Left ventricle myocardium superior (tissue), 1 donor: ENCODE data around the gene PCNX1. TPM values are rescaled to one million over a fixed set of nuclear protein-coding genes. Genes with fewer than 3 reads are reported as not detected.
"Not testable (repeated sequence)": the region's sequence is repeated elsewhere in the genome, so short reads cannot be mapped to it uniquely, and the experiment has no call there.

ENCODE experiments used
- ATAC-seq: fragments of 200-7000 bp; cut with Tn5 transposase; one replicate; pipeline ENCODE4 v1.9.1; 2020; ENCODE audit warnings: mild to moderate bottlenecking, moderate library complexity
- DNase-seq: peaks from one replicate; pipeline ENCODE4 v3.0.0-alpha.2; 2020
- intact Hi-C: fragments of 100-400 bp; cut with micrococcal nuclease; formaldehyde crosslinking; loops from one replicate; pipeline ENCODE4 v1.11.0; 2022
- total RNA-seq: library from RNA; stranded (reverse); fragmentation: NEBNext Ultra II Directional; extraction: Animal tissue kit (Norgen Biotek cat#: 25700); gene quantifications from one replicate; pipeline ENCODE4 v1.2.1, GENCODE V29; 2021
- donor health status: DM: no; HTN: yes; CAD: no; lungs with severe emphysema.

The PCNX1 gene
- total RNA-seq, 1 donor from 2014 or later: 37.4 TPM

- intact Hi-C loops: no loop called here
- ATAC-seq: no peak
These were observed 1.8 kb downstream of the PCNX1 start for GRCh38 chr14:70908935-70909641.

GRCh38 chr14:70909733-70910614 is 2.7 kb downstream of the PCNX1 start:
- DNase-seq (no peak), ATAC-seq (no peak)
- intact Hi-C loops: no loop called here

More at GRCh38 chr14:70908935-70909641, 1.8 kb downstream of the PCNX1 start:
- no peak for DNase-seq

- no peak for DNase-seq
- no peak for ATAC-seq
- intact Hi-C loops: no loop called here
These were observed 8.2 kb downstream of the PCNX1 start for GRCh38 chr14:70915415-70915814.

- DNase-seq: no peak
- intact Hi-C loops: no loop called here
- no peak for ATAC-seq
These were observed 9.0 kb downstream of the PCNX1 start for GRCh38 chr14:70916300-70916699.

GRCh38 chr14:70916799-70917198 is 9.5 kb downstream of the PCNX1 start:
- DNase-seq (no peak), ATAC-seq (no peak)
- intact Hi-C loops: no loop called here

- no peak for ATAC-seq
- intact Hi-C loops: no loop called here
- no peak for DNase-seq
These were observed 10.4 kb downstream of the PCNX1 start for GRCh38 chr14:70917633-70918032.

- intact Hi-C loops: no loop called here
- ATAC-seq: peak; percentile 40
- DNase-seq: no peak
These were observed 12.5 kb downstream of the PCNX1 start for GRCh38 chr14:70919774-70920173.

GRCh38 chr14:70920608-70921007 is 13.3 kb downstream of the PCNX1 start:
- ATAC-seq (no peak), DNase-seq (no peak)

GRCh38 chr14:70921669-70922068 is 14.4 kb downstream of the PCNX1 start:
- intact Hi-C loops: no loop called here
- no peak for DNase-seq
- ATAC-seq: no peak

More at GRCh38 chr14:70920608-70921007, 13.3 kb downstream of the PCNX1 start:
- intact Hi-C loops: no loop called here

GRCh38 chr14:70924521-70924920 is 17.3 kb downstream of the PCNX1 start:
- intact Hi-C loops: no loop called here
- DNase-seq (no peak), ATAC-seq (no peak)

GRCh38 chr14:70926235-70926830 is 19.1 kb downstream of the PCNX1 start:
- no peak for ATAC-seq
- no peak for DNase-seq
- intact Hi-C loops: no loop called here

GRCh38 chr14:70931008-70931407 is 23.7 kb downstream of the PCNX1 start:
- intact Hi-C loops: no loop called here
- ATAC-seq: no peak
- DNase-seq: no peak

- DNase-seq (no peak), ATAC-seq (peak; percentile 77)
- intact Hi-C loops: no loop called here
These were observed 26.8 kb downstream of the PCNX1 start for GRCh38 chr14:70934084-70934483.

GRCh38 chr14:70934502-70935134 is 27.4 kb downstream of the PCNX1 start:
- intact Hi-C loops: no loop called here
- DNase-seq (no peak), ATAC-seq (peak; percentile 71)

- ATAC-seq (peak; percentile 13), DNase-seq (no peak)
- intact Hi-C loops: no loop called here
These were observed 27.9 kb downstream of the PCNX1 start for GRCh38 chr14:70935135-70935534.

- ATAC-seq, intact Hi-C loops: not testable (repeated sequence)
These were observed 32.4 kb downstream of the PCNX1 start for GRCh38 chr14:70939693-70940092.

GRCh38 chr14:70941637-70942341 is 34.5 kb downstream of the PCNX1 start:
- DNase-seq: peak; percentile 42
- intact Hi-C loops, ATAC-seq: not testable (repeated sequence)

More at GRCh38 chr14:70939693-70940092, 32.4 kb downstream of the PCNX1 start:
- DNase-seq: not testable (repeated sequence)

GRCh38 chr14:70942342-70942706 is 35.1 kb downstream of the PCNX1 start:
- DNase-seq: no peak
- ATAC-seq: no peak
- intact Hi-C loops: no loop called here

- DNase-seq: not testable (repeated sequence)
These were observed 35.5 kb downstream of the PCNX1 start for GRCh38 chr14:70942721-70943120.

More at GRCh38 chr14:70942721-70943120, 35.5 kb downstream of the PCNX1 start:
- intact Hi-C loops, ATAC-seq: not testable (repeated sequence)
